Fibroblast of skin of scalp (primary cell): ENCODE data around the gene GRAMD4.

ENCODE experiments used
- DNase-seq: peaks from one replicate; pipeline ENCODE4 v3.0.0-alpha.2; 2013

The GRAMD4 gene

DNA sequence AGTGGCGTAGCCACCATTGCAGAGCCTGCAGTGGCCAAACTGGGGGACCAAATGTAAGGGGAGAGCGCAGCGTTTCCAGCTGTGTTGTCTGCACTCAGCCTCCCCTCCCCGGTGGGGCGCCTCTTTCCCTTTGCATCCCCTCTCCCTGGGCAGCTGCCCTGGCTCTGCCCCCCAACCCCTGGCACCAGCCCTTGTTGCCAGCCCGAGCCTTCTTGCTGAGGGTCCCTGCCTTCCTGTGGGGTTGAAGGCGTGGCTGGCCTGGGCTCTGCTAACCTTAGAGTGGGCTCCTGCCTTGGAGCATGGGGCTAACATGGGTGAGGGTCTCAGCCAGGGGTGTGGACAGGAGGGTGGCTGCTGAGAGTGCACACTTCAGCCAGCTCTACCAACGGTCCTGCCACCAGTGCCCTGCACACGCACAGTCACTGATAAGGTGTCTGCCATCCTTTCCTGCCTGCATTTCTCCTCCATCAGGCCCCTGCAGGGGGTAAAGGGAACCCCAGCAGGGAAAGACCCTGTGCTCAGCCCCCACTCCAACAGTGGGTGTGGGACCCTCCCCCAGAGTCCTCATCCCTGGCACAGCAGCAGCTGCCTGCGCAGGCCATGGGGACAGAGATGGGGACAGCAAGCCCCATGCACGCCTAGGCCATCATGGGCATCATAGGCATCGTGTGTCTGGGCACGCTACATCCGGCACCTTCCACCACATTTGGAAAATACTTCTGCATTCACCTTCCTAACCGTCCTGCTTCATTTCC is 74.4 kb downstream of the GRAMD4 start:
- no peak for DNase-seq

DNA sequence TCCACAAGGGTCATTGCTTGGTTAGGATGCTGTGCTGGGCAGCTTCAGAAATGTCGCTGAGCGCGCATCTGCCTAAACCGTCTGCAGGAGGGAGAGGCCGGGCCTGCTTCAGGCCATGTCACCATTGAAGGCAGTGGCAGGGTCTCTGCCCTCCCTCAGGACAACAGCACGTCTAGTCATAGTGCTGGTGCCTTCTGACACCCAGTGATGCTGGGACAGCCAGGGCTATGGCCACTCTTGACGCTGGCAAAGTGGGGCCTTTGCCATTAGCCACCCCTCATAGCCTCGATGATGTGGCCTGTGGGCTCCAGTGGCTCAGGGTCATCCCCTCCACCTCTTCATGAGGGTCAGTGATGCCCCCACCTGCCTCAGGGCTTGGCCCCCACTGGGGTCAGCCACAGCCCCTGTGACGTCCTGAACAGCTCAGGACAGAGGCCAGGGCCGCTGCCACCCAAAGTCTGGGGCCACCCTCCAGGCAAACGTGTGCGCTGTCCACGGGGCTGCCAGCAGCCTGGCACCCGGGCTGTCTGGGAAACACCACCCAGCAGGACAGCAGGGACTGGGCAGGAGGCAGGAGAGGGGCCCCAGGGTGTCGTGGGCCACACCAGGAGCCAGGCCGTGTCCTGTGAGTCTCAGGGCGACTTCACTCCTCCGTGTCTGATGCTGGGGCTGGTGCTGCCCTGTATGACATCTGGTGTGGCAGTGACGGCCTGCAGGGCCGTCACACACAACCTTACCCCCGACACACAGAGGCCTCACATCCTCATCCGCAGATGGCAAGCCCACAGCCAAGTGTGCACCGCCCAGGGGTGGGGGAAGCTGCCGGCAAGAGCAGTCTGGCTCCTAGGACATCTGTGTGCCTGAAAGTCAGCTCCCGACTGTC is 75.4 kb downstream of the GRAMD4 start:
- no peak for DNase-seq

GRCh38 chr22:46696229-46696518 is 76.0 kb downstream of the GRAMD4 start:
- no peak for DNase-seq

DNA sequence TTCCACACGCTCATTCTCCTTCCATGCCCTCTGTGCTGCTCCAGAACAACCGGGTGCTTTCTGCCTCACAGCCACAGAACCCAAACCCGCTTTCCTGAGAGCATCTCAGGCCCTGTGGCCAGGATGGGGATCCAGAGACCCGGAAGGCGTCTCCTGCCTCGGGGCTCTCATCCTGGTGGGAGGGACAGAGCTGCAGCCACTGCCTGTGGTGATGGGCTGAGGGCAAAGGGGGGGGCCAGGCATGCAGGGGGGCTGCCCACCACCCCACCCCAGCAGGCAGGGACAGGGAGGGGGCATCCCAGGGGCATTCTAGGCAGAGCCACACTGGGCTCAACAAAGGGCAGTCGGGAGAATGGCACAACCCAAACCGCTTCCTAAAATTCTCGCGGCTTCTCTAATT is 76.4 kb downstream of the GRAMD4 start:
- no peak for DNase-seq

- DNase-seq = no peak
Measured at GRCh38 chr22:46697811-46698515, 77.8 kb downstream of the GRAMD4 start.

DNA sequence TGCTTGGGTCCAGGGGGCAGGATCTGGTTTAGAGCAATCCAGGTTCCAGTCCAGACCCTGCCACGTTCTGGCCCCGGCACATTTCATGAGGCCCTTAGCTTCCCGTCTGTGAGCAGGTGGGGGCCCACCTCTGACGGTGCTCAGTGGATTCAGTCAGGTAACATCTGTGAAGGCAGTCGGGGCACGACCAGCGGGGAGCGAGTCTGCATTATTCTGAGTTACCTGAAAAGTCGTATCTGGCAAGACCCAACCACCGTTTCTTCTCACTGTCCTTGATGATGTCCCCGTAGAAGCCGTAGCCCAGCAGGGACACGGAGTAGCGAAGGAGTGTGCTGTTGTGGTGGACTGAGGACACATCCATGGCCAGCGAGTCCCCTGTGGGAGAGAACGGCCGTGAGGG is 78.9 kb downstream of the GRAMD4 start:
- no peak for DNase-seq

DNA sequence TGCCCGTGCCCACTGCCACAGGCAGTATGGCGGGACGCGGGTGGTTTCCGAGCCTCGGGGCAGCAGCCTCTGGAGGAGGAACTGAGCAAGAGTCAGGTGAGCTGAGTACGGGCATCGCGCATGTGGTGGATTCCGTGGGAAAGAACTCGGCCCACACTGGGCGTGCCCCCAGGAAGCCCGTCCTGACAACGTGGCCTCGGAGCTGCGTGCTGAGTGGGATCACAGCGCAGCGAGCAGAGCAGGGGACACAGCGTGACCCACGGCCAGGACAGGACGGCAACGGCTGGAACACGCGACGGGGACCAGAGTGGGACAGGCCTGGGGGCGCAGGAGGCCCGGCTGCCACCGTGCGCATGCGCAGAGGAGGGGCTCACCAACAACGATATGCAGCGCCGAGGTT is 81.1 kb downstream of the GRAMD4 start:
- DNase-seq = no peak

- DNase-seq = no peak
Measured at GRCh38 chr22:46703171-46703995, 83.2 kb downstream of the GRAMD4 start.

- DNase-seq = no peak
Measured at GRCh38 chr22:46703996-46704370, 83.8 kb downstream of the GRAMD4 start.

DNA sequence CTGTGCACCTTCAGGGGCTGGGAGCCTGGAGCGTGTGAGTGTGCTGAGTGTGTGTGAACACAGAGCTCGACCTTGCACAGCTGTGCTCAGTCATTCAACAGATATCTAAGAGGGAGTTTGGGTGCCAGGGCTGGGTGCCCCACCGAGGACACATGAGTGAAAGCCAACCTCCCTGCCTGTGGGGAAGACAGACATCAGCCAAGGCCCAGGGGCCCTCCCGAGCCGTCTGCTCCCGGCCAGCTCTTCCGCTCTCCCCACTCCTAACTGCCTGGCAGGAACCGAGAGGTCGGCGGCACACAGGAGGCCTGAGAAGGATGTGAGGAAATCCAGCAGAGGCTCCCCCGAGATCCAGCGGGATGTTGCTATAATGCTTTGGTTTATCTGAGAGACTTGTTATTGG is 85.9 kb downstream of the GRAMD4 start:
- no peak for DNase-seq

GRCh38 chr22:46707305-46707704 is 87.1 kb downstream of the GRAMD4 start:
- no peak for DNase-seq

- no peak for DNase-seq
Measured at GRCh38 chr22:46707827-46708570, 87.8 kb downstream of the GRAMD4 start.

- no peak for DNase-seq
Measured at GRCh38 chr22:46708766-46709330, 88.7 kb downstream of the GRAMD4 start.

DNA sequence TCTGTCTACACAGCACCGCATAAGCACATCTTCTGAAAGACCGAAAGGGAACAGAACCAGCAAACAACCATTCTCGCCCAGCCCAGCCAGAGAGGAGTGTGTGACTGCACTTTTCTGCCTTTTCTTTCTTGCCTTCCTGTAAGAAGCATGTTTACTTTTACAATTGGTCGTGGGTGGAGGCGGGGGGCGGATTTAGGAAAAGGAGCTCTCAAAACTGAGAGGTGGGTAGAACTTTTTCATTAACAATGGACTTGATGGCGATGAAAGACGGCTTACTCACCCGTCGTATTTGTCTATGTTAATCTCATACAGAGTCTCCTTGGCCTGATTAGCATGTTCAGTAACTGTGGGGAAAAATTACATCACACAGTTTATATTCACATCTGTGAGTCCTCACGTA is 90.6 kb downstream of the GRAMD4 start:
- DNase-seq = no peak

DNA sequence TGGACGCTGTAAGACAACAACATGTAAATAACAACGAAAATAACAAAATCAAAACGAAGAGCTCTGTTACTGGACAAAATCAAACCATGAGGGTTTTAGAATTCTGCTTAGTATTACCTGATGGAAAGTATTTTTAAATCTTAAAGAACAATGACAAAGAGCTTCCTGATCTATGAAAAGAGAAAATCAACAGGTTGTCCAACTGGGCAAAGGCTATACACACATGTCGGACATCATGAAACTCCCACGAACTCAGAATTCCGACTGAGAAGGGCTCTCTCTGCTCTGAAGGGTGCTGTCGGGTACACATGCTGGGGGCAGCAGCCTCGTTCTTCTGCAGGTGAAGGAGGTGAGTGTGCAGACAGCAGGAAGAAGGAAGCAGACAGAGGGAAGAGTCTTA is 92.1 kb downstream of the GRAMD4 start:
- no peak for DNase-seq

DNA sequence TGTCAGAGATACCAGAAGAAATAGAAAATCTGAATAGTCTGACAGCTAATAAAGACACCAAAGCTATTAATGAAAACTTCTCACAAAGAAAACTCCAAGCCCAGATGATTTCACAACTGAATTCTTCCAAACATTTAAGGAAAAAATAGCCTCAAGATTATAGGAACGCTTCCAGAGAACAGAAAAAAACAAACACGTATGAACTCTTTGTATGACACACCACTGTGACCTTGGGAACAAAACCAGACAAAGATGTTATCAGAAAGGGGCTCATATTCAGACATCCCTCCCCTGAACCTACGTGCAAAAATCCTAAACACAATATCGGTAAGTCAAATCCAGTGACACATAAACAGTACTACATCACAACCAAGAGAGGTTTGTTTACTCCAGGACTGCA is 94.4 kb downstream of the GRAMD4 start:
- no peak for DNase-seq

GRCh38 chr22:46719921-46720320 is 99.7 kb downstream of the GRAMD4 start:
- DNase-seq = no peak

GRCh38 chr22:46721501-46722085 is 101.4 kb downstream of the GRAMD4 start:
- DNase-seq = no peak

GRCh38 chr22:46723882-46724281 is 103.7 kb downstream of the GRAMD4 start:
- no peak for DNase-seq

DNA sequence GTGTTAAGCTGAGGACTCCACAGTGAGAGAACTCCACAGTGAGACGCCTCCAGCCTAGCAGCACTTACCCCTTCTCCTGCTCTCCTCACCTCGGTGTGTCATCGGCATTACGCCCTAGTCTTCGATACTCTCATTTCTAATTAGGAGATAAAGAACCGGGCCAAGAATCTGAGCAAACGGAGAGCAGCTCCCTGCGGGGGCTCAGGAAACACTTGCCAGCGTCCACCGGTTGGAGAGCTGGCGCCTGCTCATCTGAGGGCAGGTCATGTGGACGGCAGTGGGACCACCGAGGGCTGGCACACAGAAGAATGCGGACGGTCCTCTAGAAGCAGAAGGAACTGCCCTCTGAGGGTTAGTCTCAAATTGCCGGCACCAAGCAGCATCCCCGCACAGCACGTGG is 104.9 kb downstream of the GRAMD4 start:
- DNase-seq = no peak
